ENCODE data around the gene PRODH2. TPM values are rescaled to one million over a fixed set of nuclear protein-coding genes. Genes with fewer than 3 reads are reported as not detected.

PRODH2 gene
- total RNA-seq, 6 donors from 2014 or later = not detected

DNA sequence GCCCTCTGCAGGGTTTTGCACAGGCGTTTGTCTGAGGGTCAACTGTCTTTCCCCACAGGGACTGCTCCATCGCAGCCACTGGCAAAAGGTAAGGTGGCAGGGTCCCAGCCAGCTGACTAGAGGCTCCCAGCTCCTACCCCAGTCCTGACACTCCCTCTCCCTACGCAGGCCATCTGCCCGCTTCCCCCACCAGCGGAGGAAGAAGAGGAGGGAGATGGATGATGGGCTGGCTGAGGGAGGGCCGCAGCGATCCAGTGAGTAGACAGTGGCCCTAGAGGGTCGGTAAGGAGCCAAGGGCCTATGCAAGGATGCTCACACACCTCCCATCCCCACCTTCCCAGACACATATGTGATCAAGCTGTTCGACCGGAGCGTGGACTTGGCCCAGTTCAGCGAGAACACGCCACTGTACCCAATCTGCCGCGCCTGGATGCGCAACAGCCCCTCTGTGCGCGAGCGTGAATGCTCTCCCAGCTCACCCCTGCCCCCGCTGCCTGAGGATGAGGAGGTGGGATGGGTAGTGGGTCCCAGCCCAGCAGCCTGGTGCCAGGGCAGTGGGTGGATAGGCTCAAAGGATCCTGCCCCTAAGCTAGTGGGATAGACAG, 59.8 kb downstream of the PRODH2 start:
- Histone ChIP-seq H3K9me3 (no peaks in the 10 kb centered on the region), H3K4me3 (no peak overlapping the region), H3K36me3 (peaks cover 15 to 34% (median 29%) of the 10 kb centered on the region in 4 donors), H3K27ac (no peak overlapping the region), H3K27me3 (peaks cover 0 to 3% (median 1%) of the 10 kb centered on the region in 4 donors), H3K4me1 (peaks cover 35 to 48% (median 42%) of the 10 kb centered on the region in 4 donors)
- peak in 1 of 2 donors; percentile 68 for DNase-seq
- 95 to 97% methylated on average over 9 to 18 of the region's 20 CpGs for WGBS, 2 donors
- ATAC-seq (ENCODE audit: low FRiP score in 2 of 2) = no peak
- TF ChIP-seq EP300 (IDR thresholded peaks at IDR 0.05) = no peak
- TF ChIP-seq, protein P1, sequence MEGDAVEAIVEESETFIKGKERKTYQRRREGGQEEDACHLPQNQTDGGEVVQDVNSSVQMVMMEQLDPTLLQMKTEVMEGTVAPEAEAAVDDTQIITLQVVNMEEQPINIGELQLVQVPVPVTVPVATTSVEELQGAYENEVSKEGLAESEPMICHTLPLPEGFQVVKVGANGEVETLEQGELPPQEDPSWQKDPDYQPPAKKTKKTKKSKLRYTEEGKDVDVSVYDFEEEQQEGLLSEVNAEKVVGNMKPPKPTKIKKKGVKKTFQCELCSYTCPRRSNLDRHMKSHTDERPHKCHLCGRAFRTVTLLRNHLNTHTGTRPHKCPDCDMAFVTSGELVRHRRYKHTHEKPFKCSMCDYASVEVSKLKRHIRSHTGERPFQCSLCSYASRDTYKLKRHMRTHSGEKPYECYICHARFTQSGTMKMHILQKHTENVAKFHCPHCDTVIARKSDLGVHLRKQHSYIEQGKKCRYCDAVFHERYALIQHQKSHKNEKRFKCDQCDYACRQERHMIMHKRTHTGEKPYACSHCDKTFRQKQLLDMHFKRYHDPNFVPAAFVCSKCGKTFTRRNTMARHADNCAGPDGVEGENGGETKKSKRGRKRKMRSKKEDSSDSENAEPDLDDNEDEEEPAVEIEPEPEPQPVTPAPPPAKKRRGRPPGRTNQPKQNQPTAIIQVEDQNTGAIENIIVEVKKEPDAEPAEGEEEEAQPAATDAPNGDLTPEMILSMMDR (IDR thresholded peaks at IDR 0.05) = no peak
- no peak for TF ChIP-seq POLR2AphosphoS5 (IDR thresholded peaks at IDR 0.05)
- TF ChIP-seq POLR2A (IDR thresholded peaks at IDR 0.05) = no peak

DNA sequence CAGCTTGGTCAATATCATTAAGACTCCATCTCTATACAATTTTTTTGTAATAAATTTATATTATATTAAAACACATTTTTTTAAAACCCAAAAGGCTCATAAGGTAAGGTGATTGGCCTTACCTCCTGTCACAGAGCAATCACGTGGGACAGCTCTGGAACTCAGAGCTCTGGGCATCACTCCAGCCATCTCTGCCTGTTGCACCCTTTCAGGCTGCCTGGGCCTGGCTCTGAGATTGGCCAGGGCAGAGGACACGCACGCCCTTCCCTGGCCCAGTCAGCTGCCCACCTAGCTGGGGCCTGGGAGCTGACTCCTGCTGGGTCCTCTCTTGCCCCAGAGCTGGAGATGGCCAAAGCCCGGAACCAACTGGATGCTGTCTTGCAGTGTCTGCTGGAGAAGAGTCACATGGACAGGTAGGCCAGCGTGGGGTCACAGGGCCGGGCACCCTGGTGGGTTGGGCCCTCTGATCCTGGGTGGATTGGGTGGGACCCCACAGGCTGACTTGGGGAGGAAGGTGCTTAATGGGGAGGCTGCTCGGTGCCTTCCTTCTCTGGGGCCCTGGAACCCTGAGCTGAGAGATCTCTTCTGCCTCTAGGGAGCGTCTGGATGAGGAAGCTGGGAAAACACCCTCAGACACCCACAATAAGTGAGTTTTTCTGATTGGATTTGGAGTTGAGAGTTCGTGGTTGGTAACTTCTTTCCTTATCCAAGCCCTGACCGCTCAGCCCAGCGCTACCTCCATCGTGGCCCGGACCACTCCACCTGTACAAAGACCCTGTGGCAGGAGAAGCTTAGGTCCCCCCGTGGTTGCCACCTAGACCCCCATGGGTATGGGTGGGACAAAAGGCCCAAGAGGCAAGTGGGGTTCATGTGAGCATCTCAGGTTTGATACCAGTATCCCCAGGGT, 60.6 kb downstream of the PRODH2 start:
- Histone ChIP-seq H3K27ac (no peak overlapping the region), H3K36me3 (peaks cover 15 to 34% (median 29%) of the 10 kb centered on the region in 4 donors), H3K4me1 (peaks cover 34 to 47% (median 40%) of the 10 kb centered on the region in 4 donors), H3K4me3 (no peak overlapping the region), H3K9me3 (no peaks in the 10 kb centered on the region), H3K27me3 (peaks cover 0 to 3% (median 1%) of the 10 kb centered on the region in 4 donors)
- ATAC-seq (ENCODE audit: low FRiP score in 2 of 2) = no peak
- peak in 1 of 2 donors; percentile 58 for DNase-seq
- WGBS, 2 donors = 91 to 93% methylated on average over 7 to 14 of the region's 14 CpGs
- TF ChIP-seq, protein P1 (IDR thresholded peaks at IDR 0.05) = no peak
- TF ChIP-seq POLR2AphosphoS5 (IDR thresholded peaks at IDR 0.05) (no peak), EP300 (IDR thresholded peaks at IDR 0.05) (no peak), POLR2A (IDR thresholded peaks at IDR 0.05) (no peak)

DNA sequence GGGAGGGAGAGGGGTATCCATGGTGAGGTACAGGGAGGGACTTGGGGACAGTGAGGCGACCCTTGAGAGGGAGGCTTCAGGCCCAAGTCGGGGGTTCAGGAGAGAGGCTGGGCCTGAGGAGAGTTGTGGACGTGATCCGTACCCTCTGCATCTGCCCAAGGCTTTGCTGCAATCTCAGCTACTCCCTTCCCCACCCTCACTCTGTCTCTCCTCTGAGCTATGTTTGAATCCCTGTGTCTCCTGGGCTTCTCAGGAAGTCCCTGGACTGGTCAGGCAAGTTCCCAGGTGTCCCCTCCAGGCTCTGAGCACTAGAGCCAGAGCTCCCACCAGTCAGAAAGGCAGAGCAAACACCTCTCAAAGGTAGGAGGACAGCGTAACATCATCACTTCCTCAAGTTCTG, 62.5 kb downstream of the PRODH2 start:
- H3K36me3 ChIP-seq = peaks cover 15 to 34% (median 29%) of the 10 kb centered on the region in 4 donors
- H3K27me3 ChIP-seq = no peaks in the 10 kb centered on the region
- peaks cover 26 to 40% (median 32%) of the 10 kb centered on the region in 4 donors for H3K4me1 ChIP-seq
- no peak overlapping the region for H3K27ac ChIP-seq
- H3K9me3 ChIP-seq = no peaks in the 10 kb centered on the region
- WGBS, 2 donors = 75 to 91% methylated on average over 5 of the region's 5 CpGs
- TF ChIP-seq EP300 (IDR thresholded peaks at IDR 0.05) (no peak), POLR2AphosphoS5 (IDR thresholded peaks at IDR 0.05) (no peak), POLR2A (IDR thresholded peaks at IDR 0.05) (no peak)
- TF ChIP-seq, protein P1 (IDR thresholded peaks at IDR 0.05) = no peak
- ATAC-seq (ENCODE audit: low FRiP score in 2 of 2) (no peak), DNase-seq (no peak)
- no peak overlapping the region for H3K4me3 ChIP-seq

Other genes starting within 250 kb of the PRODH2 start
- not detected for gene ATP4A, start 249.2 kb downstream of the PRODH2 start, total RNA-seq
- gene PMIS2, start 226.7 kb downstream of the PRODH2 start, total RNA-seq = not detected
- 10 to 100 TPM in 4 of 6 donors, 1 to 10 TPM in 2; 5.6 to 32.5 (median 11.3) TPM for gene HAUS5, start 200.1 kb downstream of the PRODH2 start, total RNA-seq
- 10 to 100 TPM; 37.7 to 80.3 (median 71.3) TPM for gene RBM42, start 183.8 kb downstream of the PRODH2 start, total RNA-seq
- 1 to 10 TPM in 3 of 6 donors, under 1 TPM in 1, not detected in 2; 0.83 to 8.0 (median 1.8) TPM for gene ETV2, start 171.1 kb downstream of the PRODH2 start, total RNA-seq
- 100 to 1,000 TPM in 5 of 6 donors, 10 to 100 TPM in 1; 90.1 to 290 (median 235) TPM for gene COX6B1, start 164.5 kb downstream of the PRODH2 start, total RNA-seq
- gene UPK1A, start 146.3 kb downstream of the PRODH2 start, total RNA-seq = not detected
- gene ZBTB32, start 108.3 kb downstream of the PRODH2 start, total RNA-seq = under 1 TPM in 3 of 6 donors, not detected in 3; 0.20 to 0.55 (median 0.30) TPM
- 10 to 100 TPM; 23.3 to 70.2 (median 37.3) TPM for gene KMT2B, start 94.8 kb downstream of the PRODH2 start, total RNA-seq
- gene IGFLR1, start 70.4 kb downstream of the PRODH2 start, total RNA-seq = 10 to 100 TPM in 5 of 6 donors, 1 to 10 TPM in 1; 6.4 to 28.4 (median 18.8) TPM
- 100 to 1,000 TPM in 1 of 6 donors, 10 to 100 TPM in 4, 1 to 10 TPM in 1; 8.5 to 157 (median 22.0) TPM for gene U2AF1L4, start 67.4 kb downstream of the PRODH2 start, total RNA-seq
- 10 to 100 TPM; 43.4 to 60.9 (median 54.5) TPM for gene PSENEN, start 67.2 kb downstream of the PRODH2 start, total RNA-seq
- gene LIN37, start 64.3 kb downstream of the PRODH2 start, total RNA-seq = 10 to 100 TPM in 3 of 6 donors, 1 to 10 TPM in 3; 4.0 to 16.9 (median 10.9) TPM
- gene HSPB6, start 55.8 kb downstream of the PRODH2 start, total RNA-seq = 10 to 100 TPM in 4 of 6 donors, 1 to 10 TPM in 2; 4.2 to 46.2 (median 18.4) TPM
- gene PROSER3, start 54.7 kb downstream of the PRODH2 start, total RNA-seq = 10 to 100 TPM; 13.8 to 32.5 (median 19.5) TPM
- gene ARHGAP33, start 37.3 kb downstream of the PRODH2 start, total RNA-seq = 100 to 1,000 TPM in 1 of 6 donors, 10 to 100 TPM in 3, 1 to 10 TPM in 2; 5.9 to 109 (median 14.5) TPM
- not detected for gene NPHS1, start 39.7 kb upstream of the PRODH2 start, total RNA-seq
- gene KIRREL2, start 44.1 kb upstream of the PRODH2 start, total RNA-seq = under 1 TPM in 1 of 6 donors, not detected in 5; 0.07 TPM
- gene APLP1, start 55.7 kb upstream of the PRODH2 start, total RNA-seq = 10 to 100 TPM in 1 of 6 donors, 1 to 10 TPM in 4, not detected in 1; 1.5 to 22.8 (median 5.2) TPM
- gene NFKBID, start 87.7 kb upstream of the PRODH2 start, total RNA-seq = 10 to 100 TPM in 5 of 6 donors, 1 to 10 TPM in 1; 8.8 to 65.0 (median 23.6) TPM
- 10 to 100 TPM in 5 of 6 donors, not detected in 1; 10.2 to 40.8 (median 19.9) TPM for gene HCST, start 89.7 kb upstream of the PRODH2 start, total RNA-seq
- gene TYROBP, start 95.5 kb upstream of the PRODH2 start, total RNA-seq = 100 to 1,000 TPM; 131 to 532 (median 345) TPM
- gene LRFN3, start 123.5 kb upstream of the PRODH2 start, total RNA-seq = 10 to 100 TPM in 4 of 6 donors, 1 to 10 TPM in 2; 6.3 to 17.2 (median 11.8) TPM
- 10 to 100 TPM; 13.6 to 41.2 (median 28.9) TPM for gene SDHAF1, start 182.3 kb upstream of the PRODH2 start, total RNA-seq
- 10 to 100 TPM in 5 of 6 donors, 1 to 10 TPM in 1; 9.5 to 21.0 (median 10.9) TPM for gene SYNE4, start 196.0 kb upstream of the PRODH2 start, total RNA-seq
- 10 to 100 TPM; 22.3 to 95.3 (median 32.6) TPM for gene ALKBH6, start 201.4 kb upstream of the PRODH2 start, total RNA-seq
- gene CLIP3, start 220.0 kb upstream of the PRODH2 start, total RNA-seq = 10 to 100 TPM in 1 of 6 donors, 1 to 10 TPM in 5; 3.0 to 13.0 (median 6.4) TPM
- 10 to 100 TPM in 1 of 6 donors, 1 to 10 TPM in 5; 2.4 to 10.5 (median 7.8) TPM for gene THAP8, start 241.4 kb upstream of the PRODH2 start, total RNA-seq
- gene WDR62, start 242.1 kb upstream of the PRODH2 start, total RNA-seq = 1 to 10 TPM in 5 of 6 donors, under 1 TPM in 1; 1.00 to 7.6 (median 2.4) TPM